Measurements from ENCODE around the gene WDR88.
"Not testable (repeated sequence)": the region's sequence is repeated elsewhere in the genome, so short reads cannot be mapped to it uniquely, and the experiment has no call there.

The WDR88 gene

DNA sequence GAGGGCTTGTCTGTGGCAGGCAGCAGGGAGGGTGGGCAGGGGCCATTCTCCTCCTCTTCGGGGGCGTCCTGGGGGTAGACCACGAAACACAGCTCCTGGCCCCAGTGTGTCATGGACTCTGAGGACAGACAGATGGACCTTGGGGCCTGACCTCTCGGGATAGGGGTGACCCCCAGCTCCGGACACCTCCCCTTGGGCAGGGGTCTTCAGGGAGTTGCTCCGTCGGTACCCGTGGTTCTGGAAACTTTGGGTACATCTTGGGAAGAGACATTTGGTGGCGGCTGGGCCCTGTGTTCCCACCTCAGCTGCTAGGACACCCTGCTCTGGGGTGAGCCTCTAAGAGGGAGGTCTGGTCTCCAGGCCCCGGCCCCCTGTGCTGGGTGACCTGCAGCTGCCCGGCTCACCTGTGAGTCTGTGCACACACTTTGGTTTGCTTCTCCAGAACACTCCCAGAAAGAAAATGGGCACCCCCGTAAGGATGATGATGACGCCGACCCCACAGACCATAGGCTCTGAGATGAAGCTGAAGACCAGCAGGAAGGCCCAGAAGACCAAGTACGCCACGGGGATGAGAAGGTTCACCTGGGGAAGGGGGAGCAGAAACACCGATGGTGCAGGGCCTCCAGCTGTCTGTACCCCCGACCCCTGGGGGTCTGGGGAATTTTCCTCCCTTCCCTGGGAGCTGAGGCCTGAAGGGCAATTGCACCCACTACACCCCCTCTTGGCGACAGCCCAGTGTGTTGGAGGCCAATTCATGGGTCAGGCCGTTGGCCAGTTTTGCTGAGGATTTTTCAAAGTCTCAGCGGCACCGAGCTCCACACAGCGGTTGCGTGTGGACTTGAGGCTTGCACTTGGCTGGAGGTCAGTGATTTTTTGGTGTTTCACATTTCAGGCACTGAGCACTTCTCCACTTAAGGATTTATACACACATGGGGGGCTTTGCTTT lies 77.3 kb downstream of the WDR88 start:
- no peaks in the 10 kb centered on the region for H3K4me1 ChIP-seq (ENCODE audit: low read length)
- no peak overlapping the region for H3K4me2 ChIP-seq (ENCODE audit: low read length)
- no peak overlapping the region for H3K4me3 ChIP-seq (ENCODE audit: low read length)
- H3K27ac ChIP-seq (ENCODE audit: low read length), result no peak overlapping the region
- no peaks in the 10 kb centered on the region for H3K36me3 ChIP-seq (replicated peaks; ENCODE audit: low read depth, low read length)
- no peak overlapping the region for H3K9ac ChIP-seq (ENCODE audit: low read length)
- H3K9me3 ChIP-seq (ENCODE audit: insufficient read depth, low read length), result no peaks in the 10 kb centered on the region
- H3K79me2 ChIP-seq (ENCODE audit: low read length), result no peaks in the 10 kb centered on the region
- no peaks in the 10 kb centered on the region for H4K20me1 ChIP-seq (ENCODE audit: insufficient read depth, low read length)
- TF ChIP-seq EZH2phosphoT487 (IDR thresholded peaks at IDR 0.05; ENCODE audit: low read depth) (no peak), CTCF (IDR thresholded peaks at IDR 0.05; ENCODE audit: low read depth, low read length) (no peak)
- no peaks in the 10 kb centered on the region for H3K27me3 ChIP-seq (ENCODE audit: low read depth, low read length)
- no peak overlapping the region for H2AFZ ChIP-seq (ENCODE audit: low read depth, low read length)

DNA sequence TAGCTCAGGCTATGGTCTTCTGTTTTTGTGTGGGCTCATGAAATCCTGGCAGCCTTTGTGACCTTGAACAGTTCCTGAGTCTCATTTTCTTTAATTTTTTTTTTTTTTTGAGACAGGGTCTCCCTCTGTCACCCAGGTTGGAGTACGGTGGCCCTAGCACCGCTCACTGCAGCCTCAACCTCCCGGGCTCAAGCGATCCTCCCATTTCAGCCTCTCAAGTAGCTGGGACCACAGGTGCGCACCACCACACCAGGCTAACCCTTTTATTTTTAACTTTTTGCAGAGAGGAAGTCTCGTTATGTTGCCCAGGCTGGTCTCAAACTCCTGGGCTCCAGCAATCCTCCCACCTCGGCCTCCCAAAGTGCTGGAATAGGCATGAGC lies 77.9 kb downstream of the WDR88 start:
- not testable (repeated sequence) for H3K27me3 ChIP-seq (ENCODE audit: low read depth, low read length); H3K9ac ChIP-seq (ENCODE audit: low read length); H3K4me2 ChIP-seq (ENCODE audit: low read length); H3K9me3 ChIP-seq (ENCODE audit: insufficient read depth, low read length); H4K20me1 ChIP-seq (ENCODE audit: insufficient read depth, low read length); H3K4me1 ChIP-seq (ENCODE audit: low read length); H3K27ac ChIP-seq (ENCODE audit: low read length); H3K79me2 ChIP-seq (ENCODE audit: low read length); H2AFZ ChIP-seq (ENCODE audit: low read depth, low read length); H3K36me3 ChIP-seq (replicated peaks; ENCODE audit: low read depth, low read length); H3K4me3 ChIP-seq (ENCODE audit: low read length)

- no peak for TF ChIP-seq CTCF (IDR thresholded peaks at IDR 0.05; ENCODE audit: low read depth, low read length)
- TF ChIP-seq EZH2phosphoT487 (IDR thresholded peaks at IDR 0.05; ENCODE audit: low read depth), result no peak
- Histone ChIP-seq H2AFZ (ENCODE audit: low read depth, low read length) (no peak overlapping the region), H4K20me1 (ENCODE audit: insufficient read depth, low read length) (no peaks in the 10 kb centered on the region), H3K9ac (ENCODE audit: low read length) (no peak overlapping the region), H3K4me2 (ENCODE audit: low read length) (no peak overlapping the region), H3K4me1 (ENCODE audit: low read length) (no peaks in the 10 kb centered on the region), H3K79me2 (ENCODE audit: low read length) (no peaks in the 10 kb centered on the region), H3K27ac (ENCODE audit: low read length) (no peak overlapping the region), H3K27me3 (ENCODE audit: low read depth, low read length) (no peaks in the 10 kb centered on the region), H3K36me3 (replicated peaks; ENCODE audit: low read depth, low read length) (no peaks in the 10 kb centered on the region), H3K9me3 (ENCODE audit: insufficient read depth, low read length) (no peaks in the 10 kb centered on the region), H3K4me3 (ENCODE audit: low read length) (no peak overlapping the region)
Observed at GRCh38 chr19:33210266-33210940, 78.5 kb downstream of the WDR88 start.

- Histone ChIP-seq H3K9me3 (ENCODE audit: insufficient read depth, low read length) (no peaks in the 10 kb centered on the region), H3K27ac (ENCODE audit: low read length) (no peak overlapping the region), H3K27me3 (ENCODE audit: low read depth, low read length) (no peaks in the 10 kb centered on the region), H3K36me3 (replicated peaks; ENCODE audit: low read depth, low read length) (no peaks in the 10 kb centered on the region), H3K4me1 (ENCODE audit: low read length) (no peaks in the 10 kb centered on the region), H2AFZ (ENCODE audit: low read depth, low read length) (no peak overlapping the region), H4K20me1 (ENCODE audit: insufficient read depth, low read length) (no peaks in the 10 kb centered on the region), H3K79me2 (ENCODE audit: low read length) (no peaks in the 10 kb centered on the region), H3K4me3 (ENCODE audit: low read length) (no peak overlapping the region), H3K4me2 (ENCODE audit: low read length) (no peak overlapping the region), H3K9ac (ENCODE audit: low read length) (no peak overlapping the region)
- TF ChIP-seq CTCF (IDR thresholded peaks at IDR 0.05; ENCODE audit: low read depth, low read length) (no peak), EZH2phosphoT487 (IDR thresholded peaks at IDR 0.05; ENCODE audit: low read depth) (no peak)
Observed at GRCh38 chr19:33211794-33212435, 80.0 kb downstream of the WDR88 start.
